GM18873 (cell line): ENCODE measurements around the gene GPBP1.

Experiments used
- ATAC-seq: cut with Tn5 transposase; IDR thresholded peaks from one replicate; pipeline ENCODE4 v1.9.1; 2021; ENCODE audit warnings: mild to moderate bottlenecking, moderate library complexity, moderate number of reproducible peaks; ENCODE audit not compliant: unreplicated experiment, low FRiP score

GPBP1 gene

DNA sequence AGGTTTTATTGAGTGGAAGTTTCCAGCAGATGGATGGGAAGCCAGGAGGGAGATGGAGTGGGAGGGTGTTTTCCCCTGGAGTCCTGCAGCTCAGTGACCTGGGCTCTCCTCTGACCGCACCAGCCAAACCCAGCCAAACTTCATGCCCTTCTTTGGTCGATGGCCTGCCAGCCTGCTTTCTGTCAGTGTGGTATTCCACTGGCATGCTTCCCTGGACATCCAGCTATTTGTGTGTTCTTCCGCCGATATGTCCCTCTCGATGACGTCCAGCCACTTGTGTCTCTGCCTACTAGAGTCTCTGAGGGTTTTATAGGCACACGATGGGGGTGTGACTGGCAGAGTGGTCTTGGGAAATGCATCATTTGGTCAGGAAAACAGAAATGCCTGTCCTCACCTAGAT lies 33.8 kb downstream of the GPBP1 start:
- no peak for ATAC-seq

DNA sequence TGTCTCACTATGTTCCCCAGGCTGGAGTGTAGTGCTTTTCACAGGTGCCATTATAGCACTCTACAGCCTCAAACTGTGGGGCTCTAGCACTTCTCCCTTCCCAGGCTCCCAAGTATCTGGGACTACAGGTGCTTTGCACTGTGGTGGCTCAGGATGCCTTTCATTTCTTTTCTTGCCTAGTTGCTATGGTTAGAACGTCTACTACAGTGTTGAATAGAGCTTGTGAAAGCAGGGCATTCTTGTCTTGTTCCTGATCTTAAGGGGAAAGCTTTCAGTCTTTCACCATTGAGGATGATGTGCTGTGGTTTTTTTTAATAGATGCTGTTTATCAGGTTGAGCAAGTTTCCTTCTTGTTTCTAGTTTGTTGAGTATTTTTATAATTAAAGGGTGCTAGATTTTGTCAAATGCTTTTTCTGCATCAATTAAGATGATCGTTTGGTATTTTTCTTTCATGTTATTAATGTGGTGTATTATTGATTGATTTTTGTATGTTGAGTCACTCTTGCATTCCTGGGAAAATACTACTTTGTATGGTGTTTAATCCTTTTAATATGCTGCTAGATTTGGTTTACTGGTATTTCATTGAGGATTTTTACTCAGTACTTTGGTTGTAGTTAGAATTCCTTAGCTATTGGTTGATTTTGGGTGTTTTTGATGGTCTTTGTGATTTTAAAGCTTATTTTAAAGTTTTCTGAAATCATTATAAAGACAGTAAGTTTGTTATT lies 35.6 kb downstream of the GPBP1 start:
- no peak for ATAC-seq

DNA sequence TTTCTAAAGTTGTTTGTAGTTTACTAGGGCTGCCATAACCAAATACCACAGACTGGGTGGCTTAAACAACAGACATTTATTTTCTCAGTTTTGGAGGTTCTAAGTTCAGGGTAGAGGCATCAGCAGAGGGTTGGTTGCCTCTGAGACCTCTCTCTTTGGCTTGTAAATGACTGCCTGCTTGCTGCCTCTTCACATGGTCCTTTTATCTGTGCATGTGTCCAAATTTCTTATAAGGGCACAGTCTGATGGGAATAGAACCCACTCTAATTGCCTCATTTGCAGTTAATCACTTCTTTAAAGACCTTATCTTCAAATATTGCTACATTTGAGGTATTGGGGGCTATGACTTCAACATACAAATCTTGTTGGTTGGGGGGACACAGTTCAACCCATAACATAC lies 36.8 kb downstream of the GPBP1 start:
- no peak for ATAC-seq

DNA sequence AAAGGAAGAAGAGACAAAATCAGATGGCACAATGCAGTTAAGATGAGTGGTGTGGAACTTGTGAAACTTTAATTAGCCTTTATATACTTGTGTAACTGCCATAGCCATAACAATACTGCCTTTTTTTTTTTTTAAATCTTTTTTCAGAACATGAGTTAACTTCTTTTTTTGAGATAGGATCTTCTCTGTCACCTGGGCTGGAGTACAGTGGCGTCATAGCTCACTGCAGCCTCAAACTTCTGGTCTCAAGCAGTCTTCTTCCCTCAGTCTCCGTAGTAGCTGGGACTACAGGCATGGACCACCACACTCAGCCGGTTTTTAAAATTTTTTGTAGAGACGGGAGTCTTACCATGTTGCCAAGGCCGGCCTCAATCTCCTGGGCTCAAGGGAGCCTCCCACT lies 37.2 kb downstream of the GPBP1 start:
- ATAC-seq: no peak

DNA sequence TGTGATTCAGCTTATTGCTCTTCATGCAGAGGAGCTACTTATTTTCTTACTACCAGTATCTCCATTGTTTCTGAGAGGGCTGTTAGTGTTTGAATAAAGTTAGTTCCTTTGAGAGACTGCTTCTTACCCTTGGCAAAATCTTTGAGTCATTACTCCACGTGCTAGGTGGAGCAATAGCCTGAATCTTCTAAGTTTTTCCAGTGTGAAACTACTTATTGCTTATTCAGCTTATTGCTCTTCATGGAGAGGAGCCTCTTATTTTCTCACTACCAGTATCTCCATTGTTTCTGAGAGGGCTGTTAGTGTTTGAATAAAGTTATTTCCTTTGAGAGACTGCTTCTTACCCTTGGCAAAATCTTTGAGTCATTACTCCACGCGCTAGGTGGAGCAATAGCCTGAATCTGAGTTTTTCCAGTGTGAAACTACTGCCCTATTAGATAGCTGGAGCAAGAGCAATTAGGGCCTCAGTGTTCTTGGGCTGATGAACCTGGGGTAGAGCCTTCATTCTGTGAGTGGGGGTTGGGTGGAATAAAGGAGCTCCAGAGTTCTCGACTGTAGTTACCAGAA lies 41.9 kb downstream of the GPBP1 start:
- no peak for ATAC-seq

DNA sequence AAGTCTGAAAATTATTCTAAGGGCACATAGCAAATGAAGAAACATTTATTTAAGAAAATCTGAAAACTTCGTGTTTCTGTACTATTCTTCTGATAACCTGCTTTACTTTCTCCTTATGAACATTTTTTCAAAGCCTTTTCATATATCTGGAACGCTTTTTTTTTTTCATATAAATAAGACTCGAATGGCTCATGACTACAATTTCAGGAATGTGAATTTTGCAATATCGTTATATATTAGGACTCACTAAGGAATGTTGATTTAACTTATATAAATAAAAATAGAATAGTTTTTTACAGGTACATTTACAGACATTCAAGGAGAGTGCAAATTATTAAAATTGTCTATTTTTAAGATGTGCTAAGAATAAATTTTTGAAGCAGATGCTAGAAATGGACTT lies 42.9 kb downstream of the GPBP1 start:
- no peak for ATAC-seq

DNA sequence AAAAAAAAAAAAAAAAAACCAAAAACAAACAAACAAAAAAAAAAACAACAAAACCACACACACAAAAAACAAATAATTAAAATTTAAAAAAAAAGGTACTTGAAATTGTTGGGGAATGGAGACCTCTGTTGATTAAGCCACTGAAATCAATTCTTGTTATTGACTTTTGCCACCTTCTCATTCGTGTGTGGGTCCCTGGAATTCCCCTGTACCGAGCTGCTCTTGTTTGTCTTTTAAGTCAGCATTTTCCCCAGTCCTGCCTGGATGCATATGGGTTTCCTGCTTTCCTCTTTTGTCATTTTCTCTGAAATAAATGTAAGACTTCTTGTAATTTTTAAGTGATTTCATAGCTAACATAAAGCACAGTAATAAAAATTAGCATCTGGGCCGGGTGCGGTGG lies 45.5 kb downstream of the GPBP1 start:
- ATAC-seq: no peak

DNA sequence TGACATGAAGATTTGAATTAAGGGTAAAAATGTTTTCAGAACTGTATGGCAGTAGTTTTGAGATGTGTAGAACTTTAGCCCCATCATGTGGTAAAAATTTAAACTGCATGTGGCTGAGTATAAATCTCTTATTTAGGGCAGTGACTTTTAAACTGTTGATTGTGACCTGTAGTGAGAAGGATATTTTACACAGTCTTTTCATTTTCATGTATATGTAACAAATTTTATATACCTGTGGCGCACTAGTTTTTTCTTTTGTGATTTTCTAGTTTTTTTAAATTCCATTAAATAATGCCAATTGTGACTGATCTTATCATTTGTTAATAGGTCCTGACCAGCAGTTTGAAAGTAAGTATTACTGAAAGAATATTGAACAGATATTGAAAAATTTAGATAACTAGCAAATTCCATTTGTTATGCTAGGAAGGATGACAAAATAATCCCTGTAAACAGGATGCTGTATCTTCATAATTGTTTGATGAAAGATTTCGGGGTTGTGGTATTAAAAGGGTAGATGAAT lies 47.2 kb downstream of the GPBP1 start:
- ATAC-seq: no peak

DNA sequence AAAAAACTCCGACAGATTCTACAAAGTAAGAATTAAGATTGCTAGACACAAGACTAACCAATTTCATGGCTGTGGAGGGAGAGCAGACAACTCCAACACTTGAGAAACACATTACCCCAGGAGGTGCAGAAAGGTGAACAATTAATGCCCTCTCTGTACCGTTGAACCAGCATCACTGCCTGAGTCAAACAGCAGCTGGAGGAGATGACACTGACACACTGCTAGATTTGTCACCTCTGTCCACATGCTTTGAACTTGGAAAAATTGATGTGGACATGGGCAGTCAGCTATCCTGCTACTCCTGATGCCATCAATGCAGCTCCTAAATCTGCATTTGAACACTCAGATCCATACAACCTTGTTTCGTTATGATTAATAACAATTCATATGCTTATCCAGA lies 51.7 kb downstream of the GPBP1 start:
- no peak for ATAC-seq

DNA sequence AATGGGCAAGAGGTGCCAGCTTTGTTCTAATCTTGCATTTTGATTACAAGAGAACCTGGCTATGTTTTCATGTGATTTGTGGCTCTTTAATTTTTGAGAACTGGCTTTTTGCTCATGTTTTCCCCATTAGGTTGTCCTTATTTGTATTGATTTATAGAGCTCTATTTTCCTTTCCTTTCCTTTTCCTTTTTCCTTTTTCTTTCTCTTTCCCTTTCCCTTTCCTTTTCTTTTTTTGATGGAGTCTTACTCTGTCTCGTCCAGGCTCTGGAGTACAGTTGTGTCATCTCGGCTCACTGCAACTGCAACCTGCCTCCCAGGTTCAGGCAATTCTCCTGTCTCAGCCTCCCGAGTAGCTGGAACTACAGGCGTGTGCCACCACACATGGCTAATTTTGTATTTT lies 55.5 kb downstream of the GPBP1 start:
- no peak for ATAC-seq

DNA sequence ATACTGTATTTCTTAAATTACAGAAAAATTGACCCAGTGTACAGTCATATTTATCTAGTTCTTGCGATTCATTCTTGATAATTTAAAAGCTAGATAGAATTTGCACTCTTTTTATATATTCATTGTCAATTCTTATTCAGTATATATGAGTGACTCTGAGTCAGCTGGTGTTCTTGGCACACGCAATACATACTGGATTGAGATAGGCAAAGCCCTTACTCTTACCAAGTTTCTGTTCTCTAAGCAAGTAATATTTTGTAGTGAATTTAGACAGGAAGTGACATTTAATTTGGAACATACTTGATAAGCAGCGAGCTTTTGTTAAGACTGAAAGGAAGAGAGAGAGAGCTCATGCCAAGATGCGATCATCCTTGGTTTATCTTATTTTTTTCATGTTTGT lies 57.7 kb downstream of the GPBP1 start:
- no peak for ATAC-seq

DNA sequence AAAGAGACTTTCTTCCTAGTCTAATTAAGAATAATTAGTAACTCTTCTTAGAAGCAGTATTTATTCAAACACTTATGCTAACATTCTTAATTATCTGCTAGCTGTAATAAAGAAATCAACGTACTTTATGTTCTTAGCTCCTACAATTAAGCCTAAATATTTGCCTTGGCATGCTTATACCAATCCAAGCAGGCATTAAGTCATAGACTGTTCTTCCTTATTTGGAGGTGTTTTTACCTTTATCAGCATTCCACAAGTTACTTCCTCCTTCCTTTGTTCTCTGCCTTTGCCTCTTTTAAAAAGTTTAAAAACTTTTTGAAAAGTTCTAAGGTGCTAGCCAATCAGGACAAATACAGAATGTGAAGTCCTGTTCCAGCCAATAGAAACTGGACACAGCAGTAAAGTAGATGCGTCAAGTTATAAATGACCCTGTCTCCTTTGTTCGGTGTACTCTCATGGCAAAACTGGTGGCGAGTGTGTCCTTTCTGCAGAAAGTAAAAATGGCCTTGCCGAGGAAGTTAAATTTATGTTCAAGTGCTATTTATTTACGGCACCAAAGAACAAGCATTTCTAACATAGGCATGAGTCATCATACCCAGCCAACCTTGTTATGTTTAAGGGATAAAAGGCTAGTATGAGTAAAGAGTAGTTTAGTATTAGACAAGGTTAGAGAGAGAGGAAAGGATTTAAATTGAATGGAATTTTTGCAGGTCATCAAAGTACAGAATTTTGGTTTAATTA lies 58.6 kb downstream of the GPBP1 start:
- ATAC-seq: no peak

DNA sequence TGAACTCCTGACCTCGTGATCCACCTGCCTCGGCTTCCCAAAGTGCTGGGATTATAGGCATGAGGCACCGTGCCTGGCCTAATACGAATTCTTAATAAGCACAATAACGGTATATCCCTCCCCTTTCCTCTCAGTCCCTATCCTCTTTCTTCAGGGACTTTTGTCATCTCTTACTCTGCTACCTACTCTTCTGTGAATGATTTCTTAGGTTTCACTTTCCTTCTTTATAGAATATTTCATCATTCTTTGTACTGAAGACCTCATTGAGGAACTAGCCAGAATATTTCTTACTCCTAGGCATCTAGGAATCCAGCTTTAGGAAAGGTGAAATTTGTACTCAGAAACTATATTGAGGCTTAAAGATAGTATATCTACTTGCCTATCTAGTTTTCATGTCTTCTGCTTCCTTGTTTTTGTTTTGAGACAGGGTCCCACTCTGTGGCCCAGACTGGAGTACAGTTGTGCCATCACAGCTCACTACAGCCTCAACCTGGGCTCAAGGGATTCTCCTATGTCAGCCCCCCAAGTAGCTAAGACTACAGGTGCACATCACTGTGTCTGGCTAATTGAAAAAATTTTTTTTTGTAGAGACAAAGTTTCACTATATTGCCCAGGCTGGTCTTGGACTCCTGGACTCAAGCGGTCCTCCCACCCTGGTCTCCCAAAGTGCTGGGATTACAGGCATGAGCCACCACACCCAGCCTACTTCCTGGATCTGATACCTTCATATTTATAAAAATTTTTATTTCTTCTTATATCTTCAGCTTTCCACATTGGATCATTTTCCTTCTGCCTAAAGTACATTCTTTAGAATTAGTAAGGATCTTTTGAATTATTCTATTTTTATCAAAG lies 69.7 kb downstream of the GPBP1 start:
- ATAC-seq: peak; percentile 73

DNA sequence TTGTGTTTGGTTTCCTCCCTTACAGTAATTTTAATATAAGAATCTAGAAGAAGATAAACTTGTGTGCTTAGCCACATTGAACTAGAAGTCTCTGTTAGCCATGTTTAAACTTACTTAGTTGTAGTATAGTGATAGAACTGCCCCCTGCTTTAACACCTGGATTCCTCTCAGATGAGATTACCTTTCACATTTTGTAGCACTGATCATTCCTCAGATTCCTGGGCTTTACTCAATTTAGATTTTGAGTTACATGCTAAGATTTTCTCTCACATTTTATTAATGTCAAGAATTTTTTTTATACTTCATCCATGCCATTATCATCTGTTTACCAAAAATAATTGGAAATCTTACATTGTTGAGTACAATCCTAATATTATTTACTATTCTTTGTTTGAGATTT lies 70.5 kb downstream of the GPBP1 start:
- no peak for ATAC-seq

DNA sequence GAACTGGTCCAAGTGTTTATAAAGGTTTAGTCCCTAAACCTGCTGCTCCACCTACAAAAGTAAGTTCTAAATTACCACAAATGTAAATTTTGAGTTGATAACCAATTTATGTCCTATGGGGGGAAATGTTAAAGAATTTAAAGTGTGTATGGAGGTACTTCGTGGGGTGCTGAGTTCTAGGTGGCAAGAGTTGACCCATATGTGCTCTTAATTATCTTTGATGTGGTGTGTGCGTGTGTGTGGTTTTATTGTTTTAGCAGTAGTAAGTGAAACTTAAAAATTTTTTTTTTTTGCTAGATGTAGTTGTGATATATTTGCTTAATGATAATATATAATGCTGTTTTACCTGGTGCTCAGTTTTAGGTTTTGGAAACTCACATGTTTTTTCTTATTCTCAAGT lies 72.6 kb downstream of the GPBP1 start:
- no peak for ATAC-seq

DNA sequence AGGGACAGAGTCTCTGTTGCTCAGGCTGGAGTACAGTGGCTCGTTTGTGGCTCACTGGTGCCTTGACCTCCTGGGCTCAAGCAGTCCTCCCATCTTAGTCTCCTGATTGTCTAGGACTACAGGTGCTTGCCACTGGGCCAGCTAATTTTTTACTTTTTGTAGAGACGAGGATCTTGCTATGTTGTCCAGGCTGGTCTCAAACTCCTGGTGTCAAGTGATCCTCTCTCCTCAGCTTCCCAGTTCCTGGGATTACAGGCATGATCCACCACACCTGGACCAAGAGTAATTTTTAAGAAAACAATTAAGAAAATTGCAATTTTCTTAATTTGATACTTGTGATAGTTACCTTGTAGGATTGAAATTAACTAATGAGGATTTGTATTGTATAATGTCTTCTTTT lies 73.9 kb downstream of the GPBP1 start:
- ATAC-seq: no peak

DNA sequence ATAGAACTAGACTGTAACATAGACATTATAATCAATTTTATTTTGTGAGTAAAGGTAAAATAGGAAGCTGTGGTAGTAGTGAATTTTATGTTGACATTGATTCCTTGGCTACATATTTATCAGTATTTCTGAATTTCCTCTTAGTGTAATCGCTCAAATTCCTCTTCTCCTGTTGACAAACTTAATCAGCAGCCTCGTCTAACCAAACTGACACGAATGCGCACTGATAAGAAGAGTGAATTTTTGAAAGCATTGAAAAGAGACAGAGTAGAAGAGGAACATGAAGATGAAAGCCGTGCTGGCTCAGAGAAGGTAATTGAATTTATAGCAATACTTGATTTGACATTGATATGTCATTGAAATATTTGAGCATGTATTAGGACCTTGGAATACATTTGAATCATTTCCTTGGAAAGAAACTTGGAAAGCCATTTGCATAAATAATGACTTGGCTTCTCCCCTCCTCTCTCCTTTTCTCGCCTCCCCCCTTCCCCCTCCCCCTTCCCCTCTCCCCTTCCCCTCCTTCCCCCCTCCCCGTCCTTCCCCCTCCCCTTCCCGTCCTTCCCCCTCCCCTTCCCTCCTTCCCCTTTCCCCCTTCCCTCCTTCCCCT lies 75.5 kb downstream of the GPBP1 start:
- ATAC-seq: no peak

DNA sequence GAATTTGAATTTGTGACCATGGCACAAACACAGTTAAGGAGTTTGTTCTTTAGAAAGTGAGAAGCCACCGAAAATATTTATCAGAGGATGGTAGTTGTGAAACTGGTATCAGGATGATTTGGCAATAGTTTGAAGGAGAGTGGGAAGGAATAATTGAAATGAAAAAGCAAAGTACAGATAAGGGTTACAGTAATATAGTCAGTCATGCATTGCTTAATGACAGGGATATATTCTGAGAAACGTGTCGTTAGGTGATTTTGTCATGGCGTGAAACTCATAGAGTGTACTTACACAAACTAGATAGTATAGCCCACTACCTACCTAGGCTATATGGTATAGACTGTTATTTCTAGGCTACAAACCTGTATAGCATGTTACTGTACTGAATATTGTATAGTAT lies 84.2 kb downstream of the GPBP1 start:
- no peak for ATAC-seq

DNA sequence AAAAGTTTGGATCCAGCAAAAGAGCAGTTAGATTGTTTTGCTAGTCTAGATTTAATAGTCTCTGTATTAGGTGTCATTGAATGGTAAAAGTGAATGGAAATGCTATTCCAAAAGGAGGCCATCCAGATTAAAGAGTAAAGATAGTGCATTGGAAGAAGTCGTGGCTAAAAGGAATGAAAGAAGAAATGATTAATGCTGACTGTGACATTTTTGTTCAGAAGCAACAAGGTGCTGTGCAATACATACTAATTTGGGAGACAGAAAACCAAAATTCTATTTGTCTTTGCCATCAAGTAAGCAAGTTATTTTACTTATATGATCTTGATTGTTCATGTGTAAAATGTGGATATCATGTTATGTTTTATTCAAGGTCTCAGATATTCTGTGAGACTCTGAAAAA lies 85.1 kb downstream of the GPBP1 start:
- no peak for ATAC-seq

DNA sequence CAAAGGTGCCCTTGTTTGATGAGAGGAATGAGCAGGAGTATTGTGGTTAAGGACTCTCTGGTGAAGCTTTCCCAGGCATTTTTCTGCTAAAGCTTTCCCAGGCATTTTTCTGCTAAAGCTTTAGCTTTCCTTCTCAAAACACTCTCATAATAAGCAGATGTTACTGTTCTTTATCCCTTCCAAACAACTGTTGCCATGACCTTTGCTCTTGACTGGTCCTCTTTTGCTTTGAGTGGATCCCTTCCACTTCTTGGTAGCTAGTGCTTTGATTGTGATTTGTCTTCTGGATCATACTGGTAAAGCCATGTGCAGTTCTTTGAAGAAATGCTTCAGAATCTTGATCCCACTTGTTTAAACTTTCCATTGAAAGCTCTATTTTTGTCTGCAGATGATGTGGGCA lies 85.8 kb downstream of the GPBP1 start:
- ATAC-seq: no peak
